Activated naive CD4-positive, alpha-beta T cell treated with Interleukin-2 at 50 U/mL for 16 hours (primary cell): ENCODE data around the gene SHB.
"Not testable (repeated sequence)": the region's sequence is repeated elsewhere in the genome, so short reads cannot be mapped to it uniquely, and the experiment has no call there.

Source experiments
- DNase-seq: peaks from one replicate; pipeline ENCODE4 v3.0.0-alpha.2; 2020

SHB gene

DNA sequence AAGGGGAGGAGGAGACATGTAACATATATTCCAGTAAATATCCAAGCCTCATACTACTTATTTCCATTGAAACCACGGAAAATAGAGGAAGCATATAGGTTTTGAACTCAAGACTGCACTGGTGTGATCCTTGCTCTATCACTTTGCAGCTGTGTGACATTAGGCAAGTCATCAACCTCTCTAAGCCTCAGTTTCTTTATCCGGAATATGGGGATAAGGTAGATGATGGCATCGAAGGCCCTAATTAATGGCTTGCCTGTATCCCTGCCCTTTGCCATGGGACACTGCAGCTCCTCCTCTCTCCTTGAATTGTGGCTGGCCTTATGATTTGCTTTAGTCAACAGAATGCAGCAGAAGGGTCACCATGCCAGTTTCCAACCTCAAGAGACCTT lies 6.9 kb downstream of the SHB start:
- DNase-seq: no peak

DNA sequence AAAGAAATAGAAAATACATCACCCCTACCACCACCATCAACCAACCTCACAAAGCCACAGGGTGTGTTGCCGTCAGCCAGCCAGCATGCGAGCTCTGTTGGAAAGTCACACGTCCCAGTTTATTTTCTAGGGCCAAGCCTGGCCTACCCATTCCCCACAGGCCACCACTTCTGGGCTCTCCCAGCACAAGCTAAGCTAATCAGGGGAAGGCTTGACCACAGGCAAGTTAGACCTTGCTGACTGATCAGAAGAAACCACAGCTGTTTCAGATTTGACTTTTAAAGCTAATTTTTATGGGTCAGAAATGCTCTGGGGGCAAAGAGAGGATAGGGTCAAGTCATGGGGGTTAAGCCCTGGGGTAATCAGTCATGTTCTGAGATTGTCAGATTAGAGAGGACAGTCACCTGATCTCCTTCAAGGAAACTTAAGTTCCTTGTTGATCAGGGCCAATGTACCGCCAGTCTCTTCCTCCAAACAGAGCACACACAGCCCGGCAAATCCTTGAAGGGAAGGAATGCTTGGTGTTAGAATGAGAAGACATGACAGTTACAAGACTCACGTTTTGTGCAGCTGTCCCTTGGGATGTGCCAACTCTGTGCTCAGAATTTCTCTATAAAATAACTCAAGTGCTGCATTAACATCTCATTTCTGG lies 7.6 kb downstream of the SHB start:
- no peak for DNase-seq

DNA sequence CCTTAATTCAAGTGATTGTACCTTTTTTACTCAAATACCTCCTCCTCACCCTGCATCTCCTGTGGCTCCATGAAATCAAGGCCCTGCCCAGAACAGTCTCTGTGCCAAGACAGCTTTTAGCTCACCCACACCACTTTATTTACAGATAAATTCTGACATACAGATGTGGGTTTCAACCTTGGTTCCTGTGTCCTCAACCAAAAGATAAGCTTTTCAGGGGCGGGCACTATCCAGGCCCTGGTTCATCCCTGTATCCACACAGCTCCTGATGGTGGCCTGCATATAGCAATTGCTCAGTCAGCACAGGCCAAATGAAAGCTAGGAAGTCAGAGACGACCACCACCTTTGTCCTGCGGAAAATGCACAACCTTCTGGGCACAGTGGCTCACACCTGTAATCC lies 8.3 kb downstream of the SHB start:
- DNase-seq: no peak

DNA sequence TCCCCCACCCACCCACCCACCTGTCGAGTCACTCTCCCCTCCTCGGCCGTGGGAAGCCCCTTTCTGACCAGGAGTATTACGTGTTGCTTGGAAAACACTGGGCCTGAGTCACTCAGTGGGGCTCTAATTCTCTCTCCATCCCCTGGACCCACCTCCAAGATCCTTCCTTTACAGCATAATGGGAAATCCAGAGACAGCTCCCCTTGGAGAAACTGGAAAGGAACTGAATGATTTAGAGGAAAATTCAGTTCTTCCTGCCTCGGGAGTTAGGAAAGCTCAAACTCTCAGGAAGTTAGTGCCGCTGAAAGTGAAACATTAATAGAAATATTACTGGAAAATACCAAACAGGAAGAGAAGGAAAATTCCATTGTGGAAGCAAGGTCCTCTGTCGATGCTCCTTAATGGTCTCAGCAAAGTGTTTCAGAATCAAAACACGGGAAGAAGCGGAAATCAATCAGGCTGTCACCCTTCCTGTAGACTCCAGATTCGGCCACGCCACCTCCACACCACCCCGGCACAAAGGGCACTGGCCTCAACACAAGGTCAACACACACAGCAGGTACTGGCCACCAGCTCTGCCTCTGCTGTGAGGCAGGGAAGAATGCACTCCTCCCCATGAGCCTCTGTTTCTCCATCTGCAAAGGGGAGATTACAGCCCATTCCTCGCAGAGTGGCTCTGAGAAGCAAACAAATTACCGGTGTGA lies 9.6 kb downstream of the SHB start:
- no peak for DNase-seq

DNA sequence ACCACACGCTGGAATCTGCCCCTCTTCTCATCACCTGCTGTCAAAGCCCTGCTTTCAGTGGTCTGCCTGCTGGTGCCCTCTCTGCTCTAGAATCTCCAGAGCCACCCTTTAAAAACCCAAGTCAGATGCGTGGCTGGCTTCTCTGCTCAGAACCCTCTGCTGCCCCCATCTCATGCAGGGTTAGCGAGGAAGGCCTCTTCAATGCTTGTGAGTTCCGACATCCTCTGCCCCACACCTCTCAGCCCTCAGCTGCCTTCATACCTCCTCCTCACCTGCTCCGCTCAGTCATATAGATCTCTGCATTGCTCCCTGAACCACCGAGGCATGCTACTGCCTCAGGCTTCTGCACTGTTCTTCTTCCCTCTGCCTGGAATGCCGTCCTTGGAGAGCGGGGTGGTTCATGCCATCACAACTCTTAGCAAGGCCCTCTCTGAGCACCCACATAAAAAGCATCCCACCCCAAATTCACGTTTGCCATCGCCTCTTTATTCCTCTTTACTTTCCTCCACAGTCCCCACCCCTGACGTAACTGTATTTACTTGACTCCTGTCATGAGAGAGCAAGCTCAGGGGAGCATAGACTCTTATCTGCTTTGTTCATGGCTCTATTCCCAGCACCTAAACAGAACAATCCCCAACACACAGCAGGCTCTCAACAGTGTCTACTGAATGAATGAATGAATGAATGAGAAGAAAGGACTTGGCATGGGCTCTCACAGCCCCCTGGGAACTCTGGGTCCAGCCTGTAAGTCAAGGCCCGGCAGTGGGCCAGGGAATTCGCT lies 10.4 kb downstream of the SHB start:
- DNase-seq: no peak

DNA sequence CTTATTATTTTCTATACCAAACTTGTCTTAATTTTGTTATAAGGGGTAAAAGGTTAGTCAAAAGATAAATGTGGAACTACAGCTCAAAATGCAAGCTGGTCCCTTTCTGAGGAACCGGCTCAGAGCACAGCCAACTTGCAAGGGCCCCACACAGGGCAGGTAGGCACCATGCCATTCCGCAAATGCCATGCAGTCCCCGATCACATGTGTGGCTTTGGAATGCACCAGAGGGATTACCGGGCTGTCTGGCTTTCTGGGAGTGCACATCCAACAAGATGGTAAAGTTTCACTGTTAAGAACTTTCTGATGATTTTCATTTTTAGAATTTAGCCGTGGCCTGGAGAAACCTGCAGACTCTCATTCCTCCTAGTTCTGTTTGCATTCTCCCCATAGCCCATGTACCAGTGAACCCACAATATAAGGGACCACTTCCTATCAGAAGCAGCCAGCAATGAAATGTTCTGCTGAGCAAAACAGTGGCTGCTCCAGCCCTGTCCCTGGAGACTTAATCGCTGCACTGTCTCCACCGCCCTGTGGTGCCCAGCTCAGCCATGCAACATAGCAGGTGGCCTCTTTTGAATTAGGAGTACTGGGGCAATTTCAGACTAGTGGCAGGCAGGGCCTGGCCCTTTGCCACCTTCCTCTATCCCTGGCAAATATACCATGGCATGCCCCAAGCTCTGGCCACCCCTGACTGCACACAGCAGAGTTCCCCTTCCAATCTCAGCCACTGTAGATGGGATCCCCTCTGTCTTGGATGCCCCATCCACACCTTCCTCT lies 11.4 kb downstream of the SHB start:
- DNase-seq: no peak

DNA sequence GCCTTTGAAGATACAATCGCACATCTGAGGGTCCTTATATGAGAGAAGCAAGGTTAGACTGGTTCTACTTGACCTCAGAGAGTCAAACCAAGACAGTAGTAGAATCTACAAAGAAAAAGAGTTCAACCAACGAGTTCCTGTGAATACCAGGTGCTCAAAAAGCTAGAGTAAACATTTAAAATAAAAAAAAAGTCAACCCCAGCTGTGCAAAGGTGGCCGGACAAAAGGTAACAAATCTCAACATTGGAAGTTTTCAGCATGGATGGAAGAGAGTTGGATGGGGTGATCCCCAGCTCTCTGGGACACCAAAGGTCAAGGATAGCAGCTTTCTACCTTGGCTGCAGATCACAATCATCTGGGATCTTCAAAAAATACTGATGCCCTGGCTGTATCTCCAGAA lies 14.4 kb downstream of the SHB start:
- DNase-seq: no peak

DNA sequence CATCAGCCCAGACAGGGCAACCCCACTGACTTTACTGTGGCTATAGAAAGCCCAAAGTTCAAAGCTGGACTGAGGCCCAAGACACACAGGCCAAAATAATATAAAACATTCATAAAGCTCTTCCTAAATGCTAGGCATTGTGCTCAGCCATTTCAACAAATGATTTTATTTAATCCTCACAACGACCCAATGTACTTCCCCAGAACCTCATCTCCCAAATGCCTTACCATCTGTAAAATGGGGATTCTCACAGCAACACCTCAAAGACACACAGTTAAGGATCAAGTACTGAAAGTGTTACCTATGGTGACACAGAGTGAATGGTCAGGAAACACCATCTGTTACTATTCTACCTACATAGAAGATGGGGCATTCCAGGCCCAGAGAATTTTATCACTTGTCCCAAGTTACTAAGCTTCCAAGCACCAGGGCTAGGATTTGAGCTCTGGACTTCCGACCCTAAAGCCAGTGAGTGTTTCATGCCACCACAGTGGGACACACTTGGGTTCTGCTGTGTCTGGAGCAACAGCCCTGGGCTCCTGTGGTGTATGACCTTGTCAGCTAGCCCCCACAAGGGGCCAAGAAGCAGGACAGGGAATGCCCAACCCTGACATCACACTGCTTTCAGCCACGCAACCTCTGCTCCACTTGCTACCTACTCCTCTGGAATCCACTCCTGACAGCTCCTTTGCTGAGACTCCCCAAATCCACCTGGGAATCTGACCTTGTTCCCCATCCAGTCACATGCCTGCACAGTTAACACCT lies 15.1 kb downstream of the SHB start:
- no peak for DNase-seq

DNA sequence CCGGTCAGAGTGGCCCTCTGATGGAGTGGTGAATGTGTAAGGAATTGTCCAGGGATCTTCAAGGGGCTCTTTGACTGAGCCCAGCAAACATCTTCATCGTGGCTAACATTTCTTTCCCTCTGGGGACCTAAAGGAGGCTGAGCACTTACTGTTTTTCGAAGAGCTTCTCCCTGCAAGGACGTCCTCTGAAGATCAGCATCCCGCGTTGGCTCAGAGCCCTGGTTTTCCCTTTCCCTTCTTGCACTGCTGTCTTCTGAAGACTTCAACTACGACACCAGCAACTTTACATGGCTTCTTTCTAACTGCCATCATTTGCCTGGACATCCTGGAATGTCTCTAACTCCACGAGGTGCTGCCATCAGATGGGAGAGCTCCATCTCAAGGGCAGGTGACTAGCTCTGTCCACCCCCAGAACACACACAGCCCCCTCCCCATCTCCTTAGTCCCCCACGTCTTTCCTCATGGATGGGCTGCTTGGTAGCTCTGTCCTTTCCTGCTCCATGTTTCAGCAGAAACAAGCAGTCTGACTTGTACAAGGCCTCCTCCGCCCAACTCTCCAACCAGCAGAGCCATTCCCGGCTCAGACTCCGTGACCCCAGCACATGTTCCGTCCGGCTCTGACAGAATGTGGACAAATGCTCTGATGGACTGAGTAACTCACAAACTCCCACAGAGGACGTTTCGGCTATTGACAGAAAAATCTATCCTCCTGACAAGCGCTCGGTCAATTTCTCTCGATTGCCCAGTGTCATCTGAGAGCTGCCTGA lies 17.1 kb downstream of the SHB start:
- no peak for DNase-seq

DNA sequence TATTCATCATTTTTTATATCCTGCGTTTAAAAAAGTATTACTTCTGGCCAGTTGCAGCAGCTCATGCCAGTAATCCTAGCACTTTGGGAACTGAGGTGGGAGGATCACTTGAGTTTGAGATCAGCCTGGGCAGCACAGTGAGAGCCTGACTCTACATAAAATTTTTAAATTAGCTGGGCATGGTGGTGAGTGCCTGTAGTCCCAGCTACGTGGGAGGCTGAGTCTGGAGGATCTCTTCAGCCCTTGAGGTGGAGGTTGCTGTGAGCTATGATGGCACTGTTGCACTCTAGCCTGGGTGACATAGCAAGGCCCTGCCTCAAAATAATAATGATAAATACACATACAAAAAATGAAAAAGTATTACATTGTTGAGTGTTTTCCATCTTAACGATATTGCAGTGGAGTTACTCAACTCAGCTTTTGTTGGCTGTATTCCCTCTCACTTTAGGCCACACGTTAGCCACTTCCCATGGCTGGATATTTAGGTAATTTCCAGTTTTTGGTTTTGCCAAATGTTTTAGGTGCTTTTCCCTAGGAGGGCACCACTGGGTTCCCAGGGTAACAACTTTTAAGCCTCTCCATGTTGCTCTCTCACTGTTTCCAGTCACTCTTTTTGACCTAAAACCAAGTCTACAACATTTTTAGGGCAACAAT lies 20.6 kb downstream of the SHB start:
- no peak for DNase-seq

DNA sequence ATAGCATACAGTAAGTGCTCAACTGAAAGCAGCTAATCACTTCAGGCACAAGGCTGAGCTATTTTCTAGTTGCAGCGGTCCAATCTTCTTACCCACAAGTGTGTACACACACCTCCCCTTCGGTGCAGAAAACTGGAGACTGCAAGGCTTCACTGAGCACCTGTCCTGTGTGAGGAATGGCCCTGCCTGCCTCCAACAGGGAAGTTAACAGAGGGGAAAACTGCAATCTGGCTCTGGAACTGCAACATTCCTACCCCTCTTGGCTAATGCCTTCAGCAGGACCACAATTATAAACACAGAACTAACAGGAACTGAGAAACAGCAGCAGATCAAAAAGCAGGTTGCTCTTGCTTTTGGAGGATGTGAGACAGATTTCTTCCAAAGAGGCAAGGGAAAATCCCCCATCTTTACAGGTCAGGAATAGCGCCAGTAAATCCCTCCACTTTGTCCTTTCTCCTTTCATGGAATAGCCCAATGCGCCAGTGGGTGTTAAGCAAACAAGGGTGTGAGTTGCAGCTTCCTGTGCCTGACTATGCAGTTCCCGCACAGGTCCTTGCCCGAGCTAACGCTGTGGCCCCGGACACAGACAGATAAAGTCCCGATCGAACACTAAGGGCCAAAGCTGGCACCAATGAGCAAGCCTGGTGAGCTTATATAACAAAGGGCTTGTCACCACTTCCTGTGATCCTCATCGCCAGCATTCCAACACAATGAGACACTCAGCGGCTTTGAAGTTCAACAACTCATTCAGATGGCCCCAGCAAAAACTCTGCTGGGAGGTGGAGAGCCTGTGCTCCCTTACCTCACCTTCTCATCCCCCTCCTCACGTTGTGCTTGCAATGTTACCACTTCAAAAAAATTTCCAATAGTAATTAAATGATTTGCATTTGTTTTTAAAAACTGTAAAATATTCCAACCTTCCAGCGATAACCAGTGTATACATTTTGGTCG lies 21.5 kb downstream of the SHB start:
- DNase-seq: no peak

DNA sequence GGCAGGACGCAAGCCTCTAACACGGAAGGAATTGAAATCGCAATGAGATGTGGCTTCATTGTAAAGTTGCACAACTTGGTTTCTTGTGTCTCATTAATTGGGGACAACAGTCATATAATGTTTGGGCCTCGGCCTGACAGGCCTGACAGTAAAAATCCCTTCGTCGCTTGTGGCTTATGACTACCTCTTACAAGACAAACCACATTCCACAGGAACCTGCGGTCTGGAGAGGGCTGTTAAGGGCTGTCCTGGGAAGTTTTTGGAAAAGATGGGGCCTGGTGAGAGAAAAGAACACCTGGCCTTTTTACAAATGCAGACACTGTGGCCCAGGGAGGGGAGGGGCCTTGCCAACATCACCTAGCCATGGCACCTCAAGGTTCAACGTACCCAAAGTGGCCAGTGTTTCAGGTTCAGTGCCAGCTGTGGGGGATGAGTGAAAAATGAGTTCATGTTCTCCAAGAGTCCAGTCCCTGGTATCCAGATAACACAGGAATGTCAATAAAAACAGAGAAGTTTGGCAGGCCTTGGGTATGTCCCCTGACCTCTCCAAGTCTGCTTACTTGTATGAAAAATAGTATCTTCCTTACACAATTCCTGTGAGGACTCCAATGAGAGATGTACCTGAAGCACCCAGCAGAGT lies 22.2 kb downstream of the SHB start:
- DNase-seq: no peak

DNA sequence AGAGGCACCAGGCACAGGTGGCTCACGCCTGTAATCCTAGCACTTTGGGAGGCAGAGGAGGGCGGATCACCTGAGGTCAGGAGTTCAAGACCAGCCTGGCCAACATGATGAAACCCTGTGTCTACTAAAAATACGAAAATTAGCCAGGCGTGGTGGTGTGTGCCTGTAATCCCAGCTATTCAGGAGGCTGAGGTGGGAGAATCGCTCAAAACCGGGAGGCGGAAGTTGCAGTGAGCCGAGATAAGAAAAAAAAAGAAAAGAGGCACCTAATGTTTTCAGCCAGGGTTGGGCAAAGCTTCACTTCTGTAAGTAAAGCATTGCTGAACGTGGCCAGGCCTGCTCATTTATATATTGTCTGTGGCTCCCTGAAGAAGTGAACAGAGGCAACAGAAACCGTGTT lies 23.1 kb downstream of the SHB start:
- not testable (repeated sequence) for DNase-seq

DNA sequence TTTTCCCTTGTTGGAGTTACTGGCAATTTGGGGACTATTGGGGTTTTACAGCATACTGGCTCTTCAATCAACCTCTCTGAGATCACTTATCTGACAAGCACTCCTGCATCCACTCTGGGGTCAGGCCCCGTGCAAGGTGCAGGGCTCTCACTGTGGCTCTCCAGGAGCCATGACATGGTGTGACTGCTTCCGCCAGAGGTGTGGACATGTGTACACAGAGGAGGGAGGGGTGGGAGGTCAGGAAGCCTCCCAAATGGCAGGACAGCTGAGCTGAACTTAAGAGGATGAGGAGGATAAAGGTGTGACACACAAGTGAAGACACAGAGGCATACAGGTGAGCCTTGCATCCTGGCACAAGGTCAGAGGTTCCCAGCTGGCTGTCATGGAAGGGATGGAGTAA lies 24.3 kb downstream of the SHB start:
- DNase-seq: no peak

DNA sequence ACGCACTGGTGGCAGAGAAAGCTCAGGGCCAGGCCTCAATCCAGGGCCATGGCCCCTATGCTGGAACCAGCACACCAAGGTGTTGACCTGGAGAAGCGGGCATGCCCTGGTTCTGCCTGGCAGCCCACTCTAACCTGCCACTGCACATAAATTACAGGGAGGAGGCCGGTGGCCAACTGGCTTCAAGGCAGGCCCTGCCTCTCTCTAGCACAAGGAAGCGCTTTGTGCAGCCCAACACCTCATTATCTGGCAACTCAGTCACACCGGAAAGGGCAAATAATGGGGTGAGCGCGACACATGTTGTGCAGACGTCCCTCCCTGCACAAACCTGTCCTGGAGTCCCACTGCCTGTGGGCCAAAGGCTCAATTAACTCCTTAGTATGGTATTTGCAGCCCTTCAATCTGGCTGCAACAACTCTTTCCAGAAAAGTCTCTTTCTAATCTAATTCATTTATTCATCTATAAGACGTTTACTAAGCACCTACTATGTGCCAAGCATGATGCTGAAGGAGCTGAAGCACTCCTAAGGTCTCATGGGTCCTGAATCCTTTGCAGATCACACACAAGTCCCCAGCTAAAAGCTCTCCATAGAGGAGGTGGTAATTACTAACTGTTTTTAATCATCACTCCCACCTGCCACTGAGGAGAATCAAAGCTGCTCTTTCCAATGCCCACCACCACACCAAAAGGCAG lies 24.9 kb downstream of the SHB start:
- no peak for DNase-seq

DNA sequence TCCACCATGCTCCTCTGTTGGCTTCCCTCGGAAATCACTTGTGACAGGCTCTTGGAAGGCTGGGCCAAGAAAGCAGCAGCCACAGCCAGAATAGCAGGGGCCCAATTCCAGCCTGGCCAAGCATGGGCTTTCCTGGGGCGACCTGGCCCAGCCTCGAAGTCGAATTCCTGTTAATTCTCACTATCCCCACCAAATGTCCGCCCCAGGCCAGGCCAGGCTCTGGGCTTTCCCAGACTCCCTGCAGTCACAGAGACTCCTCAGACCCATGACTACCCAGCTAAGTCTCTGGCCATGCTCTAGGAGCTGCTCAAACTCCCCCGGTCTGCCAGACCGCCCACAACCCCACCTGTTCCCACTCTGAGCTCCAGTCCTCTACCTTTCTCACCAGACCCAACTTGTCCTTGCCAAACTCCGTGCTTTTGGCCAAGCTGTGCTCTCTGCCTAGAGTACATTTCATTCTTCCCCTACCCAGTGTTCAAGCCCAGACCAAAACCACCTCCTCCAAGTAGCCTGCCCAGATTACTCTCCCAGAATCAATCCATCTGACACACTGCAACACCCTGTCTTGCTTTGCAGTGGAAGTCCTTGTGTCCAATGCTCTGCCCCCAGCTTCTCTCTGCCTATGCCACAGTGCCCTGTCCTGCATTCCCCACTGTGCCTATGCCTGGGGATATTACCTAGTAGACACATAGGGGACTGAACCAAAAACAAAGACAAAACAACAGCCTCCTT lies 26.2 kb downstream of the SHB start:
- DNase-seq: no peak

DNA sequence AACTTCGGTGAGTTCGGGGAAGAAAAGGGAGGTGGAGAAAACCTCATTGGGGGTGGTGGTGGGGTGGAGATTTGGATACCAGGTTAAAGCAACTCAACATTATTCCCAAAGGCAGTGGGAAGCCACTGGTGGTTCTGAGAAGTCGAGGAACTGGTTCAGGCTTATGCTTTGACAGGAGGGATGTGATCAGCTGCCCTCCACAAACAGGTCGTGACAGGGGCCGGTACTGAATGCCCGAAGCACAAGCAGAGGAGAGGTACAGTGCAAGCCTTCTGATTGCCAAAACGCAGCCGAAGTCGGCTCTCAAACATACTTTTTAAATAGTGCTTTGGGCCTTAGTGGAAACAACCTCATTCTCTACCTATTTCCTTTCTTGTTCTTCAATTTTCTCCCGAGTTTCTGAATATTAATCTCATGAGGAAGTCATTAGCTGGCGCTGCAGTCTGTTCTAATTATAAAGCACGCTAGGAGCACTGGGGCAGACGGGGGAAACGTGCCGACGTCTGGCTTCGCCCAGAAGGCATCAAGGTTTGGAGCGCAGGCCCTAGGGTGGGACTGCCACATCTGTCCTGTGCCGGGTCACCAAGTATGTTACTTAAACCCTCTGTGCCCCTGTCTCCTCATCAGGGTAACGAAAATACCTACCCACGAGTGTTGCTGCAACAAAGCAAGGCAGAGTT lies 27.3 kb downstream of the SHB start:
- DNase-seq: no peak
